Hepatic stellate cell (primary cell): Measurements from ENCODE around the gene CACNB3.
A peak's percentile ranks its signal among the peaks of the same experiment; 100 is the strongest.

Source experiments
- DNase-seq: peaks from one replicate; pipeline ENCODE4 v3.0.0; 2011; ENCODE audit warnings: low spot score

Gene CACNB3

GRCh38 chr12:48817873-48818830 is at the start of gene CACNB3:
TSS of gene CACNB3 (plus strand) at chr12:48818496. CDS start at chr12:48818930, 434 bp downstream.
- peak; percentile 78 for DNase-seq

GRCh38 chr12:48768736-48769135 is 49.6 kb upstream of the CACNB3 start:
- DNase-seq, result no peak

- no peak for DNase-seq
Observed at GRCh38 chr12:48770756-48771155, 47.5 kb upstream of the CACNB3 start.

GRCh38 chr12:48771588-48772112 is 46.6 kb upstream of the CACNB3 start:
- DNase-seq, result no peak

DNA sequence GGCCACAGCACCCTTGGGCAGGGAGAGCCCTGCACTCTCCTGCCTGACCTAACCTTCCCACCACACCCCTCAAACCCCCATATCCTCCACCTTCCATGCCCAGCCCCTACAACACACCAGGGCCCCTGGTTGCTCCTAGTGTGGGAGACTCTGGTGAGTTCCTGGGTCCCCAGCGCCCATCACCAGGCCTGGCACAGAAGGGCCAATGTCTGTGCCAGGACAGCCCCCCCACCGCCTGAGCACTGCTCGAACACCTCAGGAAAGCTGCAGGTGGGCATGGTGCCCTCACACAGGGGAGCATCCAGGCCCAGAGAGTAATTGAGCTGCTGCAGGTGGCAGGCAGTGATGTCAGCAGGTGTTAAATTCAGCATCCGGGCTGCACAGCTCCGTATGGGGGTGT is 44.6 kb upstream of the CACNB3 start:
- no peak for DNase-seq

DNA sequence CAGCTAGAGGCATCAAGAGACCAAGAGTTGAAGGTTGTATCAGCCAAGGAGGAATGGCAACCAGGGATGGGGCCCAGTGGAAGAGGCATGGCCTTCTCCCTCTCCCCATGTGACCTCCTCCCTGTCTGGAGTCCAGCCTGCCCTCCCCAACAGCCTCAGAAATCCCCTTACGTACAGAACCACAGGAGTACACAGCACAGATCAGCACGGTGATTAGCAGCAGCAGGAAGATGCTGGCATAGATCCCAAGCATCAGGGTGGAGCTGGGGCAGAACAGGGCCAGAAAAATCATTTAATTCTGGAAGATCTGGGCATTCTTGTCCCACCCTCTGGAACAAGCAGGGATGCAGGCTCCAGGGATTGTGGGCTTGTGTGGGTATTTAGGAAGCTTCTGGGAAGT is 43.8 kb upstream of the CACNB3 start:
- DNase-seq, result no peak

DNA sequence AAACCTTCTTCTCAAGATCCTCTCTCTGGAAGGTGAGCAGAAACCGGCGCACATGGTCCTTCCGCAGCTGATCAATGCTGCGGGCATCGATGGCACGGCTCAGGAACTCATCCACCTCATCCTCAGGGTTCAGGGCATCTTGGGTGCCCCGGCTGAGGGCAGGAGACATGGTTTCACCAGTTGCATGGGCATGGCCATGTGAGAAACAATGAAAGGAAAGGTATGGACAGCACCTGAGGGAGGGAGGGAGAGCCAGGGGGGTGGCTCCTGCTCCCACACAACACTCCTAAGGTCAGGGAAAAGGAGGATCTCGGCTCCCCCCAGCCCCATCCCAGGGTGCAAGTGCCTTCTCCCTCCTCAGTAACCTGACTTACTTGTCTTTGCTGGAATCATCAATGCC is 43.0 kb upstream of the CACNB3 start:
- DNase-seq, result no peak

- no peak for DNase-seq
Observed at GRCh38 chr12:48775991-48776649, 42.2 kb upstream of the CACNB3 start.

DNA sequence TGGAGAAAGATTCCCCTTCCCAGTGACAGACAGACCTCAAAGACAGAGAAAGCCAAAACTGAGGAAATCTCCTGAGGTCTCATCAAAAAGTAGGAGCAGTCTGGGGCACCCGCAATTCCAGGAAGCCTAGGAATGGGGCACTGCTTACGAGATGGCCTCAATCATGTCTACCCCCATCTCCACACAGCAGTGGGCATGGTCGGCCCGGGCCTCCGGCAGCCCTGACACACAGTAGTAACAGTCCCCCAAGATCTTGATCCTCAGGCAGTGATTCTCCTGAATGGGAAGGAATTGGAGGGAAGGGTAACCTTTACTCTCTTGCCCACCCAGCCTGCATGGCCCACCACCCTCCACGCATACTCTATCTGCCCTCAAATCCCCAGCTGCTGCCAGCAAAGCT is 41.3 kb upstream of the CACNB3 start:
- no peak for DNase-seq

DNA sequence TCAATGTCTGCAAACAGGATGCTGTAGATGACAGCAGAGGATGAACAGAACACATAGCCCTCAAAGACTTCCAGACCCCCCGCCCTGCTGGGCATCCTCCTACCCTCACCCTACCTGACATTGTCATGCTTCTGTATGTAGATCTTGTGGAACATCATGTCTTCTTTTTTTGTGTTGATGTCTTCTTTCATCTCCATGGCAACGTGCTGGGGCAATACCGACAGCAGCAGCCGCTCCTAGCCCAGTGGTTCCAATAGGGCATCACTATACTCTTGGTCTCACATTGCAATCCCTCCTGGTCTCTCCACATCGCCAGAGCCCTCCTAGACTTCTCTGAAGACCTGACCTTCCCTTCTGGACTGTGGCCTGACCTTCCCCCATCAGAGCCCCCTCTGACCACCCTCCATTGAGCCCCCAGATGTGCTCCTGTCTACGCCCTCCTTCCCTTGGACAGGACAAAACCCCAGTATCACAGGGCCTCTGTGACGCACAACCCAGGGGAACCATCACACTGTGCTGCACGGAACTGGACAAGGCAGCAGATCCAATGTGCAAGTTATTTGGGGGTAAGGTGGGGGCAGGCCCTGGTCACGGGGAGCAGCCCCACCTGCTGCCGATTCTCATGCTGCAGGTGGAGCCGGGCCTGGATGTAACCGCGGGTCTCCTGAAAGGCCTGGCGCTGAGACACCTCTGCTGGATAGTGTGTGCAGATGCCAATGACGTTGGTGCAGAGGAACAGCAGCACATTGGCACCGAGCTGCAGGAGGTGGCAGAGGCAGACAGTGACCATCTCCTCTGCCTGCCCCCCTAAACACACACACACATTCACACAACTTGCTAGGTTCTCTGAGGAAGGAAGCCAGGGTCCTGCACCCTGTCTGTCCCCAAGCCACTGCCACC is 40.5 kb upstream of the CACNB3 start:
- no peak for DNase-seq

DNA sequence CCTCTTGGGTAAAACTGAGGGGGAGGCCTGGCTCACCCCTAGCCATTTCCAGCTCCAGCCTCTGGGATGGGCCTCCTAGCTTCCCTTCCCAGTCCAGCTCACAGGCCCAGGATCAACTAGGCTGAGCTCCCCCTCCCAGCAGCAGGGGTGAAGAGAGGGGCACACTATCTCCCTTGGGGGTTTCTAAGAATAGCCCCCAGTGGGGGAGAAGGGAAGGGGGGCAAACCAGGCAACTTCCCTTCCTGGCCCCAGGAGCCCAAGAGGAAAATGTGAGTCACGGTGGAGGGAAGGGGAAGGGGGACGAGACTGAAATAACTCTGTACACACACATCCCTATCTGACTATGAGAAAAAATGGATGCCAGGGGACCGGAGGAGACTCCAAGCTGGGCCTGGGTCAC is 38.4 kb upstream of the CACNB3 start:
- peak; percentile 91 for DNase-seq

DNA sequence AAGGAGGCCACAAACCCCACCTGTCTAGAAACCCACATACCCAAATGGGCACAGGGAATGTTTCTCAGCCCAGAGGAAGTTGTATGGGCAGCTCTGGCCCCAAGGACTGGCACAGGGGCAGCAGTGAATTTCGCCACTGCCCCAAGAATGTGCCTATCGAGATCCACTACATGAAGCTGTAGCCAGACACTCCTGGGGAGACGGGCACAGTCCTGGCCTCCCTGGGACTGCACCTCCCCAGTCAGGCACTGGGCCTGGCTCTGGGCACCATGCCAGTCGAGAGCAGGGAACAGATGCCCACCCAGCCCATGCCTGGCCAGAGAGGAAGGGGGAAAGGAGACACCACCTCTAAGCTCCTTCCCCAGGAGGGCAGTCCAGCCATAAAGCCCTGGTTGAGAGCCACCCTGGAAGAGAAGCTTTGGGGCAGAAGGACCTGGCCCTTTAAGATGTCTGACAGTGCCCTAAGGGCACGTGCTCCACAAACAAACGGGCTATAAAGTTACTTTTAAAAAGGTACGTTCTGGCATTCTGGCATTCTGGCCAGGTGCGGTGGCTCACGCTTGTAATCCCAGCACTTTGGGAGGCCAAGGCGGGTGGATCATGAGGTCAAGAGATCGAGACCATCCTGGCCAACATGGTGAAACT is 37.8 kb upstream of the CACNB3 start:
- DNase-seq, result no peak

DNA sequence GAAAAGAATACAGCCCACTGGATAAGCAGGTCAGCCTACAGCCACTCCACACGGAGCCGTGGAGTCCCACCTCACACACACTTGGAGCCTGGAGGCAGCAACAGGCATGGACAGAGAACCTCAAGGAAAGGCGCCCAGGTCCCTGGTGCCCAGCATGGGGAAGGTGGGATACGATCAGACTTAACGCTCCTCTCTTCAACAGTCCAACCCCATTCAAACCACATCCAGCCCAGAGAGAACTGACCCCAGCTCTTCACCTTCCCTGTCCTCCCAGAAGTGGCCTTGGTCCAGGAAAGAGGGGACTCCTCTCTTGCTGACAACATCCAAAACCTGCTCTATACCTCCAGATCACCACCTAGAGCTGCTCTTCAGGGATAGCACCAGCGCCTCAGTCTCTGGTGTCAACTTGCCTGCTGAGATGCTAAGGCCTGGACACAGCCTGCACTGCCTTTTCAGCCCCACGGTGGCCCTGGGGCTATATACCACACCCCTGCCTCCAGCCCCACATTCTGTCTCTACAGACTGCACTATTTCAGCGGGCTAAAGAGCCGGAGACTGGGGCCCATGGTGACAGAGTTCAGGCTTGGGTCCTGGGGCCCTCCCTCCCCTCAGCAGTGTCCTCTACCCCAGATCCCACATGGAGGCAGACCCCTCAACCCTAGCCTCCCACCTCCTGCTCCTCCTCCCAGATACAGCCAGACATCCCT is 36.4 kb upstream of the CACNB3 start:
- DNase-seq, result no peak

DNA sequence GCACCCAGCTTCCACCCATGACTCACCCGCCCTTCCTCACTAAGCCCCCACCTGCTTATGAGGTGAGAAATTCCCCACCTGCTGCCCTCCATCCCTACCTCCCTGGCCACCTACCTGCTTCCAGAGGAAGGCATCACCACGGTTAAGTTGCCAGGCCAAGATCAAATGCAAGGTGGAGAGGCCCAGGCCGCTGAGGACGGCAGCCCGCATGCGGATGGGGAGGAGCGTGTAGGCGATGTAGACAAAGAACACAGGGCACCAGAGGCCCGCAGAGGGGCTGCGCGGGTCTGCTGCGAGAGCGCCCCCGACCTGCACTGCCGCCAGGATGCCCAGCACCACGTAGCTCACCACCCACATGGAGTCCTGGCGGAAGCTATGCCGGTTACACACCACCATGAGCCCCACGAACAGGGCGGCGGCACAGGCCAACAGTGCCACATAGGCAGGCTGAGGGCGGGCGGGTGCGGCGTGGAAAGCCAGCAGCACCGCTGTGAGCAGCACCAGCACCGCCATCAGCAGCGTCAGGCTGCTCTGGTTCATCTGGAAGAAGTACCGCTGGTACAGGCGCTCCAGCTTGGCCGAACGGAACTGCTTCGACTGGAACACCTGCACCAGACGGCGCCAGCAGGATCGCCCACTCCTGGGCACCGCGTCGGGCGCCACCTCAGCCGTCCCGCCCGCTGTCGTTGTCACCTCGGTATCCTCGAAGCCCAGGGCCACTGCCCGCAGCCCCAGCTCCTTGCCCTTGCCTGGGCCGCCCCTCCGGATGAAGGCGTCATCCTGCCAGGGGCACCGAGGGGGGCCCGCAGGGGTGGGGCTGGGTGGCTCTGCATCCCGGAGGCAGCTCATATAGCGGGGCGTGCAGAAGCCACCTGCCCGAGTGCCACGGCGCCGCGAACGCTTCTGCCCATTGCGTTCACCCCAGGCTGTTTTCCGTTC is 35.6 kb upstream of the CACNB3 start:
- no peak for DNase-seq

DNA sequence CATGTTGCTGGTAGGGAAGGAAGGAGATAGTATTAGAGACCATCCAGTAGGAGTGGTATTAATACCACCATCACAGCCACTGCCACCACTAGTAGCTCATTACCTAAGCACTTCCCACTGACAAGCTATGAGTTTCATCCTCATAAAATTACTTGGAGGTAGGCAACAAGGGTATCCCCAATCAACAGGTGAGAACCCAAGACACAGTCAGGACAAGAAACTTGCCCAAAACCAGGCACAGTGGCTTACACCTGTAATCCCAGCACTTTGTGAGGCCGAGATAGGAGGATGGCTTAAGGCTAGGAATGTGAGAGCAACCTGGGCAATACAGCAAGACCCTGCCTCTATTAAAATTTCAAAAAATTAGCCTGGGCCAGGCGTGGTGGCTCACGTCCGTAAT is 34.9 kb upstream of the CACNB3 start:
- no peak for DNase-seq

DNA sequence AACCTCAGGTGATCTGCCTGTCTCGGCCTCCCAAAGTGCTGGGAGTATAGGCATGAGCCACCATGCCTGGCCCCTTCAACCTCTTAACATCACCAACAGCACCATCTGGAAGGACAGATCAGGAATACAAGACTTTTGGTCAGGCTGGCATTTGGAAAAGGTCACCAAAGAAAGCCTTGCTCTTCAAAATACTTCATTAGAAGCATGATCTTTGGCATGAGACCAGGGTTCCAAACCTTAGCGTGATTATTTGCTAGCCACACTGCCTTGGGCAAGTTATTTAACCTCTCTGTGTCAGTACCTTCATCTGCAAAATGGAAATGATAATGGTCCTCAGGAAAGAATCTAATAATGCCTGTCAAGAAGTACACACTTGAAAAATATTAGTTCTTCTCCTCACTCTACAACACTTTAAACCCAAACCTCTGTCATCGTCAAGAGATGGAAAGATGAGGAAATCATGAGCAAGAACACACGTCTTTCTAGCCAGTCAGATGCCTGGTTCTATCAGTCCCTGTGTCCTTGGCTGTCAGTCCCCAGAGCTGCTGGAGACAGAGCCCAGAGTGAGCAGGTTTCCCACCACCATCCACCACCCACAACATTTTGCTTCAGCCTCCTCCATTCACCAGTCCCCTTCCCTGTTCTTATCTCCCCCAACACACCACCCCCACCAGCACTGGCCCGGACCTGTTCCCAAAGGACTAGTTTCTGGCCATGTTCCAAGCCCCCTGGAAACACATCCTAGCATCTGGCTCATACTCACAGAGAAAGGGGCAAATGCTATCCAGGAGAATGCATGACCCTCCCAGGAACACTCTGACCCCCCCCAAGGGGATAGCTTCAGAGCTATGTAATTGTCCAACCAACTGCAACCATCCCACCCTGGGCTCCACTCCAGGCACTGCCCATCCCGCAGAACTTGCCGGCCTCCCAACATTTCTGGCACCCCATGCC is 31.4 kb upstream of the CACNB3 start:
- DNase-seq, result no peak

GRCh38 chr12:48787791-48788523 is 30.3 kb upstream of the CACNB3 start:
- no peak for DNase-seq

- DNase-seq, result no peak
Observed at GRCh38 chr12:48788524-48788853, 29.8 kb upstream of the CACNB3 start.
